GM23248 (cell line): Measurements from ENCODE around the gene LRRC18.

ENCODE experiments used
- EZH2 ChIP-seq: fragments of 200-600 bp; sonication (generic); IDR thresholded peaks from 2 replicates; pipeline ENCODE4 v1.6.1; 2018; ENCODE audit warnings: antibody characterized with exemption, mild to moderate bottlenecking; ENCODE audit not compliant: insufficient read depth, poor library complexity, severe bottlenecking
- EZH2phosphoT487 ChIP-seq: fragments of 200-600 bp; sonication (generic); IDR thresholded peaks from 2 replicates; pipeline ENCODE4 v1.6.1; 2018; ENCODE audit warnings: antibody characterized with exemption, moderate library complexity, mild to moderate bottlenecking, low read depth; ENCODE audit not compliant: insufficient read depth

DNA sequence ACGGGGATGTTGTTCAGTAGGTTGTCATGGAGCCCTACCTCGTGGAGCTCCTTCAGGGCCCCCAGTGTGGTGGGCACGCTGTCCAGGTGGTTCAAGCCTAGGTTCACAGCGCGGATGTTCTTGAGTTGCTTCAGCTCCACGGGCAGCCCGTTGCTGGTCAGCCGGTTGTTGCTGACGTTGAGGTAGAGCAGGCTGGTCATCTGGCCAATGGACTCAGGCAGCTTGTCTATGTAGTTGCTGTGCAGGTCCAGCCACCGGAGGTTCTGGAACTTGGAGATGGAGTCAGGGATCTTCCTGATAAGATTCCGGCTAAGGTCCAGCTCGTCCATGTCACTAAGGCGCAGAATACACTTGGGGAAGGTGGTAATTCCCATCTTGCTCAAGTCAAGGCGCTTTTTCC, 26.0 kb downstream of the LRRC18 start:
- no peak for TF ChIP-seq EZH2
- no peak for TF ChIP-seq EZH2phosphoT487
